Keratinocyte (primary cell): Measurements from ENCODE around the gene GDF11. TPM values are rescaled to one million over a fixed set of nuclear protein-coding genes. Genes with fewer than 3 reads are reported as not detected.

Source experiments
- DNase-seq: peaks from one replicate; pipeline ENCODE4 v3.0.0-alpha.2; 2011; ENCODE audit warnings: low read depth, missing footprints, low spot score
- FAIRE-seq: peaks from 2 replicates; lab custom pipeline; 2011; peaks lifted over from hg19 to GRCh38; lab: Jason Lieb, UNC
- H2AFZ ChIP-seq: 2 replicates; pipeline ENCODE4 v1.6.0; 2012; ENCODE audit warnings: low read length, control low read depth, inconsistent platforms; ENCODE audit not compliant: control insufficient read depth
- H3K27ac ChIP-seq: 2 replicates; pipeline ENCODE4 v1.5.1; 2011; ENCODE audit warnings: low read length; ENCODE audit not compliant: control insufficient read depth, insufficient read depth
- H3K27me3 ChIP-seq: 3 replicates; pipeline ENCODE4 v1.6.0; 2011; ENCODE audit warnings: low read length; ENCODE audit not compliant: control insufficient read depth, insufficient read depth; ENCODE audit errors: extremely low read depth
- H3K36me3 ChIP-seq, 2 experiments: 2 replicates in 1 of 2; 3 replicates in 1 of 2; pipeline ENCODE4 v1.5.1; 2011; ENCODE audit warnings: low read length in 2 of 2, mild to moderate bottlenecking in 1 of 2; ENCODE audit not compliant: control insufficient read depth in 2 of 2, insufficient read depth in 2 of 2; ENCODE audit errors: extremely low read depth in 1 of 2
- H3K4me1 ChIP-seq: 3 replicates; pipeline ENCODE4 v1.5.1; 2011; ENCODE audit warnings: low read length; ENCODE audit not compliant: control insufficient read depth, insufficient read depth; ENCODE audit errors: extremely low read depth
- H3K4me2 ChIP-seq: 3 replicates; pipeline ENCODE4 v1.6.0; 2011; ENCODE audit warnings: low read depth, low read length; ENCODE audit not compliant: control insufficient read depth, insufficient read depth; ENCODE audit errors: extremely low read depth
- H3K4me3 ChIP-seq, 3 experiments: fragments of 200-600 bp in 1 of 3; sonication (generic) in 1 of 3; 2 replicates in 2 of 3; 3 replicates in 1 of 3; pipeline ENCODE4 v1.5.1; 2011 to 2016; ENCODE audit warnings: low read length in 3 of 3, mild to moderate bottlenecking in 3 of 3, control low read depth in 2 of 3, inconsistent platforms in 1 of 3, low read depth in 1 of 3, mixed read lengths in 1 of 3, mixed run types in 1 of 3, moderate library complexity in 1 of 3; ENCODE audit not compliant: control insufficient read depth in 2 of 3, insufficient read depth in 2 of 3; ENCODE audit errors: extremely low read depth in 1 of 3
- H3K79me2 ChIP-seq: 2 replicates; pipeline ENCODE4 v1.6.0; 2012; ENCODE audit warnings: low read length; ENCODE audit not compliant: control insufficient read depth, insufficient read depth
- H3K9ac ChIP-seq: 3 replicates; pipeline ENCODE4 v1.6.0; 2011; ENCODE audit warnings: low read length; ENCODE audit not compliant: control insufficient read depth, insufficient read depth; ENCODE audit errors: extremely low read depth
- H3K9me1 ChIP-seq: 3 replicates; pipeline ENCODE4 v1.6.0; 2011; ENCODE audit warnings: low read length; ENCODE audit not compliant: control insufficient read depth, insufficient read depth; ENCODE audit errors: extremely low read depth
- H3K9me3 ChIP-seq: 2 replicates; pipeline ENCODE4 v1.5.1; 2012; ENCODE audit warnings: low read depth, low read length; ENCODE audit not compliant: control insufficient read depth
- H4K20me1 ChIP-seq: 3 replicates; pipeline ENCODE4 v1.6.0; 2011; ENCODE audit warnings: low read length; ENCODE audit not compliant: control insufficient read depth, insufficient read depth; ENCODE audit errors: extremely low read depth
- CTCF ChIP-seq, 3 experiments: IDR thresholded peaks in 1 of 3; conservative IDR thresholded peaks in 1 of 3; optimal IDR thresholded peaks in 1 of 3; 2 replicates in 2 of 3; 3 replicates in 1 of 3; pipeline versions ENCODE3 to v1.5.1; 2011; ENCODE audit warnings: low read length in 3 of 3, mild to moderate bottlenecking in 3 of 3, moderate library complexity in 2 of 3, control low read depth in 1 of 3, inconsistent platforms in 1 of 3; ENCODE audit not compliant: insufficient read depth in 2 of 3; ENCODE audit errors: extremely low read depth in 1 of 3
- EZH2 ChIP-seq: IDR thresholded peaks from one replicate; pipeline ENCODE4 v1.6.1; 2012; ENCODE audit warnings: inconsistent platforms, mild to moderate bottlenecking, low read length, moderate library complexity
- dilution Hi-C: fragments of 300-500 bp; cut with MboI; formaldehyde crosslinking; loops from one replicate; pipeline ENCODE4 v1.7.0; 2020; ENCODE audit warnings: low sequenced_read_pairs; ENCODE audit not compliant: extremely low pct_ligation_motif_present
- polyA plus RNA-seq, 5 experiments: library from polyadenylated mRNA; depleted of rRNA in 3 of 5; stranded (reverse) in 3 of 5; stranded (forward) in 1 of 5; unstranded in 1 of 5; fragments of >200 nt; gene quantifications; 1 replicate in 1 of 5; 2 replicates in 3 of 5; 3 replicates in 1 of 5; pipeline versions ENCODE4 v1.2.1 to v1.2.3, GENCODE V29; 2011 to 2012; ENCODE audit warnings: missing spikeins in 2 of 5, low read depth in 1 of 5, low replicate concordance in 1 of 5

Gene GDF11
- polyA plus RNA-seq, 1 donor (not counting 4 experiments of a cell fraction or from before 2014, with no cell fraction given), result 2.7 TPM

DNA sequence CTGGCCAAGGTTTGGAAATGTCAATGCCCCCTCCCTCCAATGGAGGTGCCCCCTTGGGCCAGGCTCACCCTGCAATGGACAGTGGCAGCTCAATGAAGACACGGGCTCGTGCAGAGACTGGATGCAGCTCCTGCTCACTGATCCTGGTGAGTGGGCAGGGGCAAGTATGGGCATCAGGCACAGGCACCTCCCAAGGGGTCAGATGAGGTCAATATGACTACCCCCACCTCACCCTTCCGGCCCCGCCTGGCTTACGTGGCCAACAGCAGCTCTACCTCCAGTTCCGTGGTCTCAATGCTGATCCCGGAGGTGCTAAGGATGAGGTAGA is 48.8 kb upstream of the GDF11 start:
- FAIRE-seq, result no peak
- Histone ChIP-seq H3K9me1 (no peaks in the 10 kb centered on the region), H3K27me3 (peaks cover 22% of the 10 kb centered on the region), H3K36me3 (no peaks in the 10 kb centered on the region), H3K4me2 (no peak overlapping the region), H4K20me1 (no peaks in the 10 kb centered on the region), H3K27ac (no peak overlapping the region), H3K9me3 (no peaks in the 10 kb centered on the region), H2AFZ (no peak overlapping the region), H3K4me3 (no peak overlapping the region), H3K4me1 (no peaks in the 10 kb centered on the region), H3K79me2 (no peaks in the 10 kb centered on the region), H3K9ac (no peak overlapping the region)
- DNase-seq, result no peak
- dilution Hi-C loops, result no loop called here
- TF ChIP-seq CTCF (optimal IDR thresholded peaks at IDR 0.05 in 1 of 3, IDR thresholded peaks at IDR 0.05 in 1 of 3, conservative IDR thresholded peaks at IDR 0.05 in 1 of 3; ENCODE audit: extremely low read depth in 1 of 3, insufficient read depth in 2 of 3, low read length in 3 of 3) (no peak), EZH2 (no peak)

DNA sequence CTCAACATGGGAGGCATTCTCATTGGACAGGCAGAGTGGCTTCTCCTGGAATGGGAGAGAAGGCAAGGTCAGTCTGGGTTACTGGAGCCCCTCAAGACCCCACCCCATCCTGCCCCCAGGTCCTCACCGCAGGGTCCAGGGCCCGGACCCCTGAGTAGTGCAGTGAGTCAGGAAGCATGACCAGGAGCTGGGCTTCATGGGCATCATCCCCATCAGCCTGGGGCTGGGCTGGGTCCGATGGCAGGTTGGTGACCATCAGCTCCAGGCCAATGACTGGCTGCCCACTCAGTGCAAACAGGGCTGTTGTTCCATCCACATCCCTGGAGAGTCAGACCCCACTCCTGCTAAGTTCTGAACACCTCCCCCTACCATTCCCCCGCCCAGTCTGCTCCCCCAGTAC is 48.3 kb upstream of the GDF11 start:
- Histone ChIP-seq H4K20me1 (no peaks in the 10 kb centered on the region), H3K9me3 (no peaks in the 10 kb centered on the region), H3K79me2 (no peaks in the 10 kb centered on the region), H3K27me3 (peaks cover 22% of the 10 kb centered on the region), H3K4me3 (no peak overlapping the region), H3K9ac (no peak overlapping the region), H3K4me2 (no peak overlapping the region), H2AFZ (no peak overlapping the region), H3K9me1 (no peaks in the 10 kb centered on the region), H3K27ac (no peak overlapping the region), H3K36me3 (no peaks in the 10 kb centered on the region), H3K4me1 (no peaks in the 10 kb centered on the region)
- FAIRE-seq, result no peak
- DNase-seq, result no peak
- dilution Hi-C loops, result no loop called here
- TF ChIP-seq CTCF (optimal IDR thresholded peaks at IDR 0.05 in 1 of 3, IDR thresholded peaks at IDR 0.05 in 1 of 3, conservative IDR thresholded peaks at IDR 0.05 in 1 of 3; ENCODE audit: extremely low read depth in 1 of 3, insufficient read depth in 2 of 3, low read length in 3 of 3), result no peak
- TF ChIP-seq EZH2, result no peak
